ENCODE measurements around the gene KDM6A.
"Not testable (repeated sequence)": the region's sequence is repeated elsewhere in the genome, so short reads cannot be mapped to it uniquely, and the experiment has no call there.

DNA sequence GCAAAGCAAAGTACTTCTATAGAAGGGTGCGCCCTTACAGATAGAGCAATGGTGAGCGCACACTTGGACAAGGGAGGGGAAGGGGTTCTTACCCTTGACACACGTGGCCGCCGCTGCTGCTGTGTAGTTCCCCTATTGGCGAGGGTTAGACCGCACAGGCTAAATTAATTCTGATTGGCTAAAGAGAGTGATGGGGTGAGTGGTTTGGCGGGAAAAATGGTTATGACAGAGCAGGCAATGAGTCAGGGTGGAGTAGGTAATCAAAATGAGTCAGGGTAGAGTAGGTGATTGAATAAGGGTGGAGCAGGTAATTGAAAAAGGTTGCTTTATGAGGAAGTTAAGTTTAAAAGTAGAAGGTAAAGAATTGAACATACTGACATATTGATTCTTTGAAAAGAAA lies 126.2 kb downstream of the KDM6A start:
- TF ChIP-seq POLR2AphosphoS5 (IDR thresholded peaks at IDR 0.05; ENCODE audit: low read depth, low read length); CTCF (IDR thresholded peaks at IDR 0.05); TCF7L2 (IDR thresholded peaks at IDR 0.05; ENCODE audit: low read depth, low read length): not testable (repeated sequence)
- TF ChIP-seq, protein P1, sequence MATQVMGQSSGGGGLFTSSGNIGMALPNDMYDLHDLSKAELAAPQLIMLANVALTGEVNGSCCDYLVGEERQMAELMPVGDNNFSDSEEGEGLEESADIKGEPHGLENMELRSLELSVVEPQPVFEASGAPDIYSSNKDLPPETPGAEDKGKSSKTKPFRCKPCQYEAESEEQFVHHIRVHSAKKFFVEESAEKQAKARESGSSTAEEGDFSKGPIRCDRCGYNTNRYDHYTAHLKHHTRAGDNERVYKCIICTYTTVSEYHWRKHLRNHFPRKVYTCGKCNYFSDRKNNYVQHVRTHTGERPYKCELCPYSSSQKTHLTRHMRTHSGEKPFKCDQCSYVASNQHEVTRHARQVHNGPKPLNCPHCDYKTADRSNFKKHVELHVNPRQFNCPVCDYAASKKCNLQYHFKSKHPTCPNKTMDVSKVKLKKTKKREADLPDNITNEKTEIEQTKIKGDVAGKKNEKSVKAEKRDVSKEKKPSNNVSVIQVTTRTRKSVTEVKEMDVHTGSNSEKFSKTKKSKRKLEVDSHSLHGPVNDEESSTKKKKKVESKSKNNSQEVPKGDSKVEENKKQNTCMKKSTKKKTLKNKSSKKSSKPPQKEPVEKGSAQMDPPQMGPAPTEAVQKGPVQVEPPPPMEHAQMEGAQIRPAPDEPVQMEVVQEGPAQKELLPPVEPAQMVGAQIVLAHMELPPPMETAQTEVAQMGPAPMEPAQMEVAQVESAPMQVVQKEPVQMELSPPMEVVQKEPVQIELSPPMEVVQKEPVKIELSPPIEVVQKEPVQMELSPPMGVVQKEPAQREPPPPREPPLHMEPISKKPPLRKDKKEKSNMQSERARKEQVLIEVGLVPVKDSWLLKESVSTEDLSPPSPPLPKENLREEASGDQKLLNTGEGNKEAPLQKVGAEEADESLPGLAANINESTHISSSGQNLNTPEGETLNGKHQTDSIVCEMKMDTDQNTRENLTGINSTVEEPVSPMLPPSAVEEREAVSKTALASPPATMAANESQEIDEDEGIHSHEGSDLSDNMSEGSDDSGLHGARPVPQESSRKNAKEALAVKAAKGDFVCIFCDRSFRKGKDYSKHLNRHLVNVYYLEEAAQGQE (IDR thresholded peaks at IDR 0.05; ENCODE audit: insufficient read depth in 1 of 2, low read depth in 2 of 2, low read length in 1 of 2): not testable (repeated sequence)
